GM18505 (cell line): ENCODE results near the gene MSANTD1.
A peak's percentile ranks its signal among the peaks of the same experiment; 100 is the strongest.

Experiments used
- ATAC-seq: cut with Tn5 transposase; IDR thresholded peaks from one replicate; pipeline ENCODE4 v1.9.1; 2021; ENCODE audit not compliant: unreplicated experiment
- POLR2A ChIP-seq: IDR thresholded peaks from 4 replicates; pipeline ENCODE4 v1.6.1; 2011; ENCODE audit warnings: borderline replicate concordance; ENCODE audit not compliant: insufficient read depth, insufficient read length; ENCODE audit errors: extremely low read depth

MSANTD1 gene

DNA sequence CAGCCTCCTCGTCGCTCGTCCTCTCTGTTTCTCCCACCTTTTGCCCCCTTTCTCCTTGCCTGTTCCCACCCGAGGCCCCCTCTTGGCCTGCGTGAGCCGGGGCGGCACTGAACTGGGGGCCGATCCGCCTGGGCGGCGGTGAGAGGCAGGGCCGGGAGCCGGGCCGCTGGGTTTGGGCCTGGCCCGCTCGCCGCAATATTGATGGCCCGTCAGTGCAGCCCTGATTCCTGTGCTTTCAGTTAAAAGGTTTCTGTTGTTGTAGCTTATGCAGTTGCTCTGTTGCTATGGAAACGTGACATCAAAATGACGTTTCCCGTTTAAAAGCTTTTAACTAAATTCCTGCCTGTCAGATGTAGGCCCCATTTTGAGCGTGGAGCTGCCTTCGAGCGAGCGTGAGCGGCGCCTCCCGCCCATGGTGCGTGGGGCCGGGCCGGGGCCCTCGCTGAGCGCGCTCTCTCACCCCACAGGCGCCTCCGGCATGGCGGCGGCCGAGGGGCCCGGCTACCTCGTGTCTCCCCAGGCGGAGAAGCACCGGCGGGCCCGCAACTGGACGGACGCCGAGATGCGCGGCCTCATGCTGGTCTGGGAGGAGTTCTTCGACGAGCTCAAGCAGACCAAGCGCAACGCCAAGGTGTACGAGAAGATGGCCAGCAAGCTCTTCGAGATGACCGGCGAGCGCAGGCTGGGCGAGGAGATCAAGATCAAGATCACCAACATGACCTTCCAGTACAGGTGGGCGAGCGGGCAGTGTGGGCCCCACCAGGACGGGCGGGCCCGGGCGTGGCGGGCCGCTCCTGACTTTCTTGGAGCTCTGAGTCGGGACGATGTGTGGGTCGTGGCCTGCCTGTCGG is at the start of gene MSANTD1:
TSS of gene MSANTD1 (plus strand) at position 349 of the 851 bp plus-strand sequence. CDS start at position 413, 64 bp downstream.
- no peak for TF ChIP-seq POLR2A
- ATAC-seq, result no peak

DNA sequence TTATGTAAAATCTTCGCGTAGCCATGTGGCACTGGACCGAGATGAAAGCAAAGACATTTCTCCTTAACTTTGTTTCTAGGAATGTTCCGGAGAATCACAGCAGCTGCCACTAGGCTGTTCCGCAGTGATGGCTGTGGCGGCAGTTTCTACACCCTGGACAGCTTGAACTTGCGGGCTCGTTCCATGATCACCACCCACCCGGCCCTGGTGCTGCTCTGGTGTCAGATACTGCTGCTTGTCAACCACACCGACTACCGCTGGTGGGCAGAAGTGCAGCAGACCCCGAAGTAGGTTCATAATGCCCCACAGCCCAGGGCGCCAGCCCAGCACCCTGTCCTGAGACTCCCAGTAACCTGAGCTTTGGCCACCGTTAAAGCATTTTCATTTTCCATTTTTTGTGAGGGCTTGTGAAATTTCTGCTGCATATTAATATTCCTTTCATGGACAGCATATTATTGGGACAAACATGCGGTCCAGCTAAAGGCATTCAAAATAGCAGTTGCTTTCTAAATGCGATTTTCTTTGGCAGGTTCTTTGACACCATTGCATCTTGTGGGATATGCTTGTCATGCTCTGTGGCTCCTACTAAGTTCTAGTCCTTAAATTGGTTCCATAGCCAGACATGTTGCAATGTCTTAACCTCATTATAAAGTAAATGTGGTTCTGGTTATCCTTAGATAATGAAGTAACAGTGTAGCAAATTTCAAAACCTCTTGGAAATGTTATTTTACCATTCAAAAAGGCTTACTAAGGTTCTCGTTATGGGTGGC is 49.1 kb upstream of the MSANTD1 start:
- no peak for TF ChIP-seq POLR2A

DNA sequence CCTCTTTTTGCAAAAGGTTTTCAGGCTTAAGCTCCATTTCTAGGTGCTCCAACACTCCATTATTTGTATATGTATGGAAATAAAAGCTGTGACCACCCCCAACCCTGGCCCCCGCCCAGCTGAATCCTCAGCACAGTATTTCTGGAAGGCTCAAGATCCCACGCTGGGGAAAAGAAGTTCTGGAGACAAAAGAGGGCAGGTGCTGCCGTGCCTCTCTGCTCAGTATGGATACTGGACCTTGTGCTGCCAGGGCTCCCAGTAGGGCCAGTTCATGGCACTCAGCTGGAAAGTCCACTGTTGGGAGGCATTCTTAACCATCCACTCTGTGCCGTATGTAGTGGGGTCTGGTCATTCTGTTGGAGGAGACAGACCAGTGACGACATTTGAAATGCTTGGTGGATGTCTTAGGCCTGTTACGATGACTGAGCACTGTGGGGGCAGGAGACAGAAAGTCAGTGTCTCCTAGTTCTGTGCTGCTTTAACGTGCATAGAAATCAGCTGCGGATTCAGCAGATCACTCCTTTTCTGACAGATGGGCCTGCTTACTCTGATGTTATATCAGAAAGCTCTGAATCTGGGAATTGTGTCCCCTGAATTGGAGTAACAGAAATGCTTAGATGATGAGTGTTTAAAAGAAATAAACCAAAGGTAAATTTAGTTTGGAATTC is 48.4 kb upstream of the MSANTD1 start:
- no peak for TF ChIP-seq POLR2A
- ATAC-seq, result no peak

More for the DNA sequence above, 49.1 kb upstream of the MSANTD1 start:
- ATAC-seq, result no peak

DNA sequence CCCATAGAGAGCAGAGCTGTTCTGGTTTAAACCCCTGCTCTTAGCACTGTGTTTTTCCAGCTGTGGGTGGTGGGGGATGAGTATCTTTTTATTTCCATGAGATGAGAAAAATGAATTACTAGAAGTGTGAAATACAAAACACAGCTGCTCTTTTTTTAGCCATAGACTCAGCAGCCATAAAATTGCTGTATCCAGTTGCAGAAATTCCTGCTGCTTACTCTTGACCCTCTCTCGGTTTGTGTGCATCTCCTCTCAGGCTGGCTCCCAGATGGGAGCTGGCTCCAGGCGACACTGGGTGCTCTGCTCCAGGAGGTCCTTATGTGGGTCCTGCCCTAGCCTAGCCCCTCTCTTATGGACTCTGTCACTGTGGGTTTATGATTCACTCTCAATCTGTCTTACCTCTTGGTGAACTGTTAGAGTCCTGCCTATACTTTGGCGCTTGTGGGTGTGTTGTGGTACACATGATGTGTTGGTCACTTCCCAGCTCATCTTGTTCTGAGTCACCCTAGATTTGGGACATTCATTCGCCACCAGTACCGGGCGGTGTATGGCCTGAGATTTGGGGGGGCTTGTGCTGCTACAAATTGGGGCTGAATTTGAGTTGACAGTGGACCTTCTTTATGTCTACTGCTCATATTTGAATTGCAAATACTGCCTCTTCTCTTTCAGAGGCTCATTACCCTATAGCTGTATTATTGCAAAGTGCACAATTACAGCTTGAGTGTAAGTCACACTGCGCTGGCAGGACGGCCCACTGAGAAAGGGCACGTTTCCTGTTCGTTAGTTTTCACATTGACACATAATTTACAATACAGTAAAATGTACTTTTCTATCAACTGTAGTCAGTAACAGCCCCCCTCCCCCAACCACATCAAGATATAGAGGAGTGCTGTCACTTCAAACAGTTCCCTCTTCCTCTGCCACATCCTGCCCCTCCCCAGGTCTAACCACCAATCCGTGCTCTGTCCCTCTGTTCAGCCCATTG is 46.9 kb upstream of the MSANTD1 start:
- no peak for ATAC-seq
- no peak for TF ChIP-seq POLR2A

DNA sequence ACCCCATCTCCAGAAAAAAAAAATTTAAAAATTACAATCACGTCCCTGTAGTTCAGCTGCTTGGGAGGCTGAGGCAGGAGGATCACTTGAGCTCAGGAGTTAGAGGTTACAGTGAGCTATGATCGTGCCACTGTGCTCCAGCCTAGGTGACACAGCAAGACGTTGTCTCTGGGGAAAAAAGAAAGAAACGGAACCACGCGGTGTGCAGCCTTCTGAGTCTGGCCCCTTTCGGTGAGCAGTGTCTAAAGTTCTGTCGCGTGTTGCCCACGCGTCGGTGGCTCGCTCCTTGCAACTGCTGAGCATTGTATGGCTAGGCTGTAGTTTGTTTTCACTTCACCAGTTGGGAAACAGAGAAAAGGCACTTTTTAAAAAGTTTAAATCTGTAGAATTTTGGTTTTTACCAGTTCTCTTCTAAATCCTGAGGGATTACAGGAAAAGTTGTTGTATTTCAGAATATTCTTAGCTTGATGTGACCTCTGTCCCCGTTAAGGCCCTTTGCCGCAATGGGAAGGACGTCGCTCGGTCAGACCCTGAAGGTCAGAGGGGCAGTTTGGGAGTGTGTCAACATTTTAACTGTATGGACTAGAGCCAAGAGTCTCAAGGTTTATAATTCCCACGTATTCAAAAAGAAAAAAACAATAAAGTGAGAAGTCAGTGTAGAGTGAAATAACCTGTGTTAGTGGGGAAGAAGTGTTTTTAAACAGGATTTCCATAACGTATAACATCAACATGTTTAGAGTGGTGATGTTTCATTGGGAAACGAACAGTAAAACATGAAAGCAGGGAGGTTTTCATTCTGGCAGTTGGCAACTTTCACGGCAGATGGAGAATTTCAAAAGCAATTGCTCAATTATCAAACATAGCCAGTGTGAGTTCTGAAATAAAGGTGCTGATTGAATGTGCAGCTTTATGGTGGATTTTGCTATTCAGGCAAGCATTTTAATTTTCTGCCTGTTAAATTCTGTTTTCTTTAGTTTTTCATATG is 45.8 kb upstream of the MSANTD1 start:
- no peak for ATAC-seq
- TF ChIP-seq POLR2A, result no peak

DNA sequence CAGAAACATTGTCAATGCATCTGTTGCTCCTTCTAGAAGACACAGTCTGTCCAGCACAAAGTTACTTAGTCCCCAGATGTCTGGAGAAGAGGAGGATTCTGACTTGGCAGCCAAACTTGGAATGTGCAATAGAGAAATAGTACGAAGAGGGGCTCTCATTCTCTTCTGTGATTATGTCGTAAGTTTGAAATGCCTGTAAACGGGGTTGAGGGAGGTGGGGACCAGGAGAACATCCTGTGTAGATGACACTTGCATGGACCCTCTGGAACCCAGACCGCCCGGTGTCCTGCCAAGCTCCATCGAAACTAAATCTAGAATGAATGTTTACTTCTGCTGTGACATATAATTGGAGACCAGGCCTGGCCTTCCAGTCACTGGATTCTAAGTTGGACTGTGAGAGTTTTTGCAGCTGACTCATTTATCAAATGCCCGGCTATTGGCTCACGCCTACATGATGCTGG is 45.0 kb upstream of the MSANTD1 start:
- no peak for TF ChIP-seq POLR2A
- ATAC-seq, result no peak

DNA sequence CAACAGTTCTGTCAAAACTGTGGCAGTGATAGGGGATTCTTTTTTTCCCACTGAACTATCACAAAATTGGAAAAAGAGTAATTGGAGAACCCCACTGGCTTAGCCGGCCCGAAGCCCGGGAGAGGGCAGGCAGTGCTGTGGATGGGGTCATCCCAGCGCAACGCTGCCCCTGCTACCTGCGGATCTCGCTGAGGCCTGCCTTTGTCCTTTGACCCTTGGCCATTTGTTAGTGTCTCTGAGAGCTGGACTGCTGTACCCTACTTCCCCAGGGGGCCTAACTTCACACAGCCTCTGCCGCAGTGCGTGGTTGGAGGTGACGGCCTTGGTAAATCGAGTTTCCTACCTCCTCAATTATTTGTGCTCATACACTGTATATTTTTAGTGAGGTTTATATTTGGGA is 43.0 kb upstream of the MSANTD1 start:
- ATAC-seq, result no peak
- TF ChIP-seq POLR2A, result no peak

DNA sequence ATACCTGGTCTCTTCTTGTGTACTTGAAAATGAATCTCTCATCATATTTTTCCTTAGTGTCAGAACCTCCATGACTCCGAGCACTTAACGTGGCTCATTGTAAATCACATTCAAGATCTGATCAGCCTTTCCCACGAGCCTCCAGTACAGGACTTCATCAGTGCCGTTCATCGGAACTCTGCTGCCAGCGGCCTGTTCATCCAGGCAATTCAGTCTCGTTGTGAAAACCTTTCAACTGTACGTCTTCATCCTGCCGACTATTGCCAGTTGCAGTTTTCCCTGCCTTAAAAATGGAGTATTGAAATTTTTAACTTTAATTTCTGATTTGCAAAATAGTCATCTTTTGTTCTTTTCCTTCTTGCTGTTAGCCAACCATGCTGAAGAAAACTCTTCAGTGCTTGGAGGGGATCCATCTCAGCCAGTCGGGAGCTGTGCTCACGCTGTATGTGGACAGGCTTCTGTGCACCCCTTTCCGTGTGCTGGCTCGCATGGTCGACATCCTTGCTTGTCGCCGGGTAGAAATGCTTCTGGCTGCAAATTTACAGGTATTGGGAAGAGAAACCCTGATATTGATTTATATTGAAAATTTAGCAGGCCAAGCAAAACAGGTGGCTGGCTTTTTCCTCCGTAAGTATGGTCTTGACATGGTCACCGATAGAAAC is 42.4 kb upstream of the MSANTD1 start:
- no peak for ATAC-seq
- no peak for TF ChIP-seq POLR2A

DNA sequence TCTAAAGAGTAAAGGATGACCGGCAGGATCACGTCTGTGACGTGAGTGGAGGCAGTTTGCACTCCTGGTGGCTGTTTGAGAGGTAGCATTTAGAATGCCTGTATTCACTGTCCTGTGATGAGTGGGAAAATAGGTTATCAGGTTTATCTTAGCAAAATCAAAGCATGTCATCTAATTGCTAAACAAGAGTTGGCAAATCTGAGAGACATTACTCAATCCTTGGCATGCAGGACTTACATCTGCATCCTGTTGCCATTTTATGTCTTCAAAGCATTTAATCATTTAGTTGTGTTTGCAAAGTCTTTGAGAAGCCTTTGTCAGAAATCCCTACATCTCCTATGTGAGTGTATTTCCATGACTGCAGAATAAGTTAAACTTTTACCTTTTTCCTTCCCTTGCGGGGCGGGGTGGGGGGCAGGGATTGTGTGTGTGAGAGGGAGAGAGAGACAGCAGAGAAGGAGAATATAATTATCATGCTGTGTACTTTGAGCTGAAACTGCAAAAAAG is 41.4 kb upstream of the MSANTD1 start:
- no peak for TF ChIP-seq POLR2A
- ATAC-seq, result no peak

DNA sequence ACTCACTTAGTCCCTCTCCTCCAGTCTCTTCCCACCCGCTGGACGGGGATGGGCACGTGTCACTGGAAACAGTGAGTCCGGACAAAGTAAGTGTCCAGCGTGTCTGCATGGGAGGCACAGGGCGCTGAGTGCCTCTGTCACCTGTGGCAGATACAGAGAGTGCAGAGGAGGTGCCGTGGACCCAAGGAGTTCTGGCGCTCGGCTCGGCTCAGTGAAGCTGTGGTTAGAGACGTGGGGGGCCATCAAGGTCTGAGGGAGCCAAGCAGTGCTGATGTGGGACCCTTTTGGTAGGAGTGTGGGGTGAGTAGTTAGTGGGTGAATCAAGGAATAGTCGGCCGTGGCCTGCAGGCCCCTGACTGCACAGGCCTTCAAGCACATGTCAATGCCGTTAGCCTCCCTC is 40.1 kb upstream of the MSANTD1 start:
- ATAC-seq, result no peak

More for the DNA sequence above, 40.1 kb upstream of the MSANTD1 start:
- TF ChIP-seq POLR2A, result peak; percentile 18
